ENCODE measurements around the gene SORCS2.

SORCS2 gene

GRCh38 chr4:7727749-7728148, 535.4 kb downstream of the SORCS2 start:
- no peak for DNase-seq

GRCh38 chr4:7731437-7731836, 539.1 kb downstream of the SORCS2 start:
- DNase-seq, result no peak

GRCh38 chr4:7732263-7732662, 539.9 kb downstream of the SORCS2 start:
- no peak for DNase-seq

GRCh38 chr4:7733201-7733600, 540.9 kb downstream of the SORCS2 start:
- DNase-seq, result no peak

- no peak for DNase-seq
These were observed 541.7 kb downstream of the SORCS2 start for GRCh38 chr4:7733801-7734650.

- DNase-seq, result no peak
These were observed 542.4 kb downstream of the SORCS2 start for GRCh38 chr4:7734651-7735260.

GRCh38 chr4:7735395-7735794, 543.1 kb downstream of the SORCS2 start:
- no peak for DNase-seq

- DNase-seq, result no peak
These were observed 543.6 kb downstream of the SORCS2 start for GRCh38 chr4:7735961-7736360.

GRCh38 chr4:7736436-7737267, 544.3 kb downstream of the SORCS2 start:
- DNase-seq, result no peak

- no peak for DNase-seq
These were observed 544.9 kb downstream of the SORCS2 start for GRCh38 chr4:7737268-7737645.

GRCh38 chr4:7737752-7738457, 545.6 kb downstream of the SORCS2 start:
- DNase-seq, result no peak

GRCh38 chr4:7738458-7739076, 546.2 kb downstream of the SORCS2 start:
- DNase-seq, result no peak

GRCh38 chr4:7739077-7739917, 547.0 kb downstream of the SORCS2 start:
- DNase-seq, result no peak

GRCh38 chr4:7739918-7740865, 547.9 kb downstream of the SORCS2 start:
- DNase-seq, result no peak

- no peak for DNase-seq
These were observed 548.7 kb downstream of the SORCS2 start for GRCh38 chr4:7740866-7741525.

- DNase-seq, result no peak
These were observed 549.8 kb downstream of the SORCS2 start for GRCh38 chr4:7741946-7742806.

GRCh38 chr4:7742807-7743280, 550.5 kb downstream of the SORCS2 start:
- no peak for DNase-seq

GRCh38 chr4:7744142-7744804, 551.9 kb downstream of the SORCS2 start:
- no peak for DNase-seq
